ENCODE measurements around the gene C2CD4A. TPM values are rescaled to one million over a fixed set of nuclear protein-coding genes. Genes with fewer than 3 reads are reported as not detected.

Gene C2CD4A
- total and polyA plus RNA-seq, 9 of the 15 experiments (the other 6 are each of a cell fraction or from before 2014, with no cell fraction given), result not detected

DNA sequence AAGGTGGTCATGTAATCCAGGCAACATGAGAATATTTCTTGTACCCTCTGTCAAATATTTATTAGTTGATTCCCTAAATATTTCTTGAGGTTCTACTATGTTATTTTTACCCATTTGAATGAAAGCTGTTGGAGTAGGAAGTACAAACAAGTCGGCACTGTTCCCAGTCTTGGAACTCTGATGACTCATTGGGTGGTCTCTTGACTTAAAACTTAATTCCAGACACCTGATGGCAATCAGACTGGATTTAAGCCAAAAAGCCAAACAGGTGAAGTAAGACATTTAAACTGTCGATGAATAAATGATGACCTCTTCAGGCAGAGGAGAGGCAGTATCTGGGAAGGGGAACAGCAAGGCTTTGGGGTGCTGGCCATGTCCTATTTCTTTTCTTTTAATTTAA is 22.8 kb downstream of the C2CD4A start:
- TF ChIP-seq, protein P1, sequence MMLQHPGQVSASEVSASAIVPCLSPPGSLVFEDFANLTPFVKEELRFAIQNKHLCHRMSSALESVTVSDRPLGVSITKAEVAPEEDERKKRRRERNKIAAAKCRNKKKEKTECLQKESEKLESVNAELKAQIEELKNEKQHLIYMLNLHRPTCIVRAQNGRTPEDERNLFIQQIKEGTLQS (IDR thresholded peaks at IDR 0.05), result 0 out of 2 replicates have a peak, but pooled peaks have one; percentile 12
- TF ChIP-seq, protein P1 (CRISPR knock-in tag; conservative IDR thresholded peaks at IDR 0.05), result no peak
- TF ChIP-seq NFIC (IDR thresholded peaks at IDR 0.05), result no peak
- no peak overlapping the region for H3K4me2 ChIP-seq (ENCODE audit: insufficient read depth, low read length)
- WGBS (ENCODE audit: insufficient coverage, low coverage, missing lambda C conversion rate), result 9% methylated on average over 2 of the region's 2 CpGs
- no peak for FAIRE-seq
- intact Hi-C loops (cut with micrococcal nuclease) (loop anchor here (10.0 kb wide), 2 partner anchors 155 to 215 kb away; no protein-coding TSS in a partner anchor), in situ Hi-C loops (cut with MboI) (no loop called here)
- no peak overlapping the region for H3K4me3 ChIP-seq
- no peaks in the 10 kb centered on the region for H3K9me3 ChIP-seq (replicated peaks; ENCODE audit: control insufficient read depth, insufficient read depth, low read depth, low read length)
- H3K9ac ChIP-seq (ENCODE audit: insufficient read depth in 1 of 2, low read depth in 2 of 2, low read length in 2 of 2), result no peak overlapping the region
- H3K79me2 ChIP-seq (ENCODE audit: control insufficient read depth, insufficient read depth, low read length), result no peaks in the 10 kb centered on the region
- no peaks in the 10 kb centered on the region for H3K9me1 ChIP-seq (ENCODE audit: control insufficient read depth, insufficient read depth, low read length)
- H2AFZ ChIP-seq (ENCODE audit: low read depth, low read length), result no peak overlapping the region
- H3K27ac ChIP-seq (ENCODE audit: extremely low read depth, low read depth, low read length), result no peak overlapping the region
- H4K20me1 ChIP-seq (replicated peaks; ENCODE audit: control insufficient read depth, insufficient read depth, low read length), result peaks cover 4% of the 10 kb centered on the region
- H3K4me1 ChIP-seq (replicated peaks in 1 of 2; ENCODE audit: control insufficient read depth in 2 of 2, insufficient read depth in 2 of 2, low read length in 2 of 2), result peaks cover 0 to 8% of the 10 kb centered on the region in 2 experiments; a peak in 1 of 5 replicates
- H3K36me3 ChIP-seq (ENCODE audit: control insufficient read depth, insufficient read depth, low read length), result no peaks in the 10 kb centered on the region
- no peak for DNase-seq (ENCODE audit: extremely low read depth in 1 of 4, low spot score in 3 of 4)
- peaks cover 4% of the 10 kb centered on the region in 2 experiments; a peak in 1 of 5 replicates for H3K27me3 ChIP-seq (ENCODE audit: control insufficient read depth in 2 of 2, insufficient read depth in 2 of 2, low read length in 2 of 2)
- ATAC-seq, result no peak
- CTCF ChIA-PET (ENCODE audit: low intra/inter-chr PET ratio), result no interaction called here
- no TSS peak for BruUV-seq (replicated peaks)
- POLR2A ChIA-PET, result interaction anchor here (1.4 kb wide), 1 partner anchor 14 kb away, joined by 3 read pairs; no protein-coding TSS in a partner anchor

DNA sequence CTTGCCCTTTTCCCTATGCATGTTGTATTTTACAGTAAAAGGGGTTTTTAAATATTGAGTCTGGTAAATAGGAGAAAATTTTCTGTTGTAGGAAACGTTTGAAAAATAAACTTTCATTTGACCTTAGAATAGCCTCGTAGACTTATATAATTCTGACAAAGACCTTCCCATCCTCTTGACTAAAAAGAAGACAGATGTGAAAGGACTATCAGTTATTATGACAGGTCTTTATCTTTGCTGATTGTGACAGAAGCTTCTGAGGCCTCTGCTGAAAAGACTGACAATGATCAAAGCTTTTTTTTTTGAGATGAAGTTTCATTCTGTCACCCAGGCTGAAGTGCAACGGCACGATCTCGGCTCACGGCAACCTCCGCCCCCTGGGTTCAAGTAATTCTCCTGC is 24.2 kb downstream of the C2CD4A start:
- no TSS peak for BruUV-seq (replicated peaks)
- CTCF ChIA-PET (ENCODE audit: low intra/inter-chr PET ratio), result no interaction called here
- POLR2A ChIA-PET, result interaction anchor here (1.4 kb wide), 1 partner anchor 15 kb away, joined by 3 read pairs; no protein-coding TSS in a partner anchor
- intact Hi-C loops (cut with micrococcal nuclease), result no loop called here
- no peak for ATAC-seq
- peaks cover 4% of the 10 kb centered on the region in 2 experiments; a peak in 1 of 5 replicates for H3K27me3 ChIP-seq (ENCODE audit: control insufficient read depth in 2 of 2, insufficient read depth in 2 of 2, low read length in 2 of 2)
- H3K4me1 ChIP-seq (replicated peaks in 1 of 2; ENCODE audit: control insufficient read depth in 2 of 2, insufficient read depth in 2 of 2, low read length in 2 of 2), result peaks cover 0 to 8% of the 10 kb centered on the region in 2 experiments; a peak in 1 of 5 replicates
- WGBS (ENCODE audit: insufficient coverage, low coverage, missing lambda C conversion rate), result 4% methylated on average over 6 of the region's 7 CpGs
- no peak overlapping the region for H3K9ac ChIP-seq (ENCODE audit: insufficient read depth in 1 of 2, low read depth in 2 of 2, low read length in 2 of 2)
- H2AFZ ChIP-seq (ENCODE audit: low read depth, low read length), result no peak overlapping the region
- H3K79me2 ChIP-seq (ENCODE audit: control insufficient read depth, insufficient read depth, low read length), result no peaks in the 10 kb centered on the region
- in situ Hi-C loops (cut with MboI), result no loop called here
- H3K4me2 ChIP-seq (ENCODE audit: insufficient read depth, low read length), result no peak overlapping the region
- peaks cover 4% of the 10 kb centered on the region for H4K20me1 ChIP-seq (replicated peaks; ENCODE audit: control insufficient read depth, insufficient read depth, low read length)
- H3K36me3 ChIP-seq (ENCODE audit: control insufficient read depth, insufficient read depth, low read length), result no peaks in the 10 kb centered on the region
- TF ChIP-seq MECOM (CRISPR knock-in tag; IDR thresholded peaks at IDR 0.05), result peak; percentile 69; the same call in 1 of the 2 replicates
- peak; percentile 52 for TF ChIP-seq MEIS2 (IDR thresholded peaks at IDR 0.05; ENCODE audit: partially characterized antibody)
- TF ChIP-seq MAFG (tag; conservative IDR thresholded peaks at IDR 0.05), result no peak
- TF ChIP-seq, protein P2, sequence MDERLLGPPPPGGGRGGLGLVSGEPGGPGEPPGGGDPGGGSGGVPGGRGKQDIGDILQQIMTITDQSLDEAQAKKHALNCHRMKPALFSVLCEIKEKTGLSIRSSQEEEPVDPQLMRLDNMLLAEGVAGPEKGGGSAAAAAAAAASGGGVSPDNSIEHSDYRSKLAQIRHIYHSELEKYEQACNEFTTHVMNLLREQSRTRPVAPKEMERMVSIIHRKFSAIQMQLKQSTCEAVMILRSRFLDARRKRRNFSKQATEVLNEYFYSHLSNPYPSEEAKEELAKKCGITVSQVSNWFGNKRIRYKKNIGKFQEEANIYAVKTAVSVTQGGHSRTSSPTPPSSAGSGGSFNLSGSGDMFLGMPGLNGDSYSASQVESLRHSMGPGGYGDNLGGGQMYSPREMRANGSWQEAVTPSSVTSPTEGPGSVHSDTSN (CRISPR knock-in tag; IDR thresholded peaks at IDR 0.05; ENCODE audit: low read depth), result no peak
- TF ChIP-seq, protein P2 (tag; conservative IDR thresholded peaks at IDR 0.05; ENCODE audit: low read depth), result peak; percentile 46; the same call in 1 of the 2 replicates
- TF ChIP-seq, protein P3, sequence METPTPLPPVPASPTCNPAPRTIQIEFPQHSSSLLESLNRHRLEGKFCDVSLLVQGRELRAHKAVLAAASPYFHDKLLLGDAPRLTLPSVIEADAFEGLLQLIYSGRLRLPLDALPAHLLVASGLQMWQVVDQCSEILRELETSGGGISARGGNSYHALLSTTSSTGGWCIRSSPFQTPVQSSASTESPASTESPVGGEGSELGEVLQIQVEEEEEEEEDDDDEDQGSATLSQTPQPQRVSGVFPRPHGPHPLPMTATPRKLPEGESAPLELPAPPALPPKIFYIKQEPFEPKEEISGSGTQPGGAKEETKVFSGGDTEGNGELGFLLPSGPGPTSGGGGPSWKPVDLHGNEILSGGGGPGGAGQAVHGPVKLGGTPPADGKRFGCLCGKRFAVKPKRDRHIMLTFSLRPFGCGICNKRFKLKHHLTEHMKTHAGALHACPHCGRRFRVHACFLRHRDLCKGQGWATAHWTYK (CRISPR knock-in tag; IDR thresholded peaks at IDR 0.05), result no peak
- no peak overlapping the region for H3K4me3 ChIP-seq
- no peaks in the 10 kb centered on the region for H3K9me3 ChIP-seq (replicated peaks; ENCODE audit: control insufficient read depth, insufficient read depth, low read depth, low read length)
- H3K9me1 ChIP-seq (ENCODE audit: control insufficient read depth, insufficient read depth, low read length), result no peaks in the 10 kb centered on the region
- FAIRE-seq, result no peak
- no peak for DNase-seq (ENCODE audit: extremely low read depth in 1 of 4, low spot score in 3 of 4)
- no peak overlapping the region for H3K27ac ChIP-seq (ENCODE audit: extremely low read depth, low read depth, low read length)

Data from K562 (cell line).